ENCODE results near the gene MLLT3. TPM values are rescaled to one million over a fixed set of nuclear protein-coding genes. Genes with fewer than 3 reads are reported as not detected.

MLLT3 gene
- total and polyA plus RNA-seq, 2 donors (not counting 1 experiment from before 2014, with no cell fraction given) = 37.3 to 43.8 TPM

DNA sequence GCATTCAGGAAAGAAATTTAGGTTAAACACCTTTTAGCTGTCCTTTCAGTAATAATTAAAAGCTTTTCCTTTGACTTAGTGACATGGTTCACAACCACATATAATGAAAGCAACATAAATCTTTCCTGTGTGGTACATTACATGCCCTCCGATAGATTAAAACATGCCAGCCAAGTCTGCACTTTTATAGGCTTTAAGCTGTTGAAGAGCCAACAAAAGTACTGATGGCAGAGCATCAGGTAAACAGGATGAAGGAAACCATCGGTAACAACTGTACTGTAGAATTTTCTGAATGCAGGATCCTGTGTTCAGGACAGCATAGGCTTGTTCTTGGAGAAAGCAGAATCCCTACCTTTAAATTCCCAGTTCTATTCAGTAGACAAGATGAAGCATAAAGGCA lies 226.6 kb downstream of the MLLT3 start:
- DNase-seq (ENCODE audit: low read depth in 2 of 2) = no peak
- Histone ChIP-seq H3K27ac (ENCODE audit: insufficient read depth, low read length) (no peak overlapping the region), H4K20me1 (ENCODE audit: control insufficient read depth, extremely low read depth, insufficient read depth, low read length) (no peaks in the 10 kb centered on the region), H3K4me3 (replicated peaks in 1 of 4; ENCODE audit: control extremely low read depth in 1 of 4, insufficient read depth in 1 of 4, low read depth in 3 of 4, low read length in 4 of 4) (no peak overlapping the region), H3K36me3 (ENCODE audit: control insufficient read depth, insufficient read depth, low read length) (no peaks in the 10 kb centered on the region), H3K4me1 (ENCODE audit: control insufficient read depth, extremely low read depth, insufficient read depth, low read length) (no peaks in the 10 kb centered on the region), H3K9me3 (ENCODE audit: control insufficient read depth, insufficient read depth, low read depth, low read length) (no peaks in the 10 kb centered on the region), H3K27me3 (ENCODE audit: control insufficient read depth, insufficient read depth, low read length) (no peaks in the 10 kb centered on the region), H2AFZ (ENCODE audit: low read length) (no peak overlapping the region), H3K79me2 (ENCODE audit: control insufficient read depth, insufficient read depth, low read length) (no peaks in the 10 kb centered on the region), H3K9ac (ENCODE audit: insufficient read depth, low read length) (no peak overlapping the region), H3K4me2 (ENCODE audit: extremely low read depth, insufficient read depth, low read length) (no peak overlapping the region)
- TF ChIP-seq, protein P1, sequence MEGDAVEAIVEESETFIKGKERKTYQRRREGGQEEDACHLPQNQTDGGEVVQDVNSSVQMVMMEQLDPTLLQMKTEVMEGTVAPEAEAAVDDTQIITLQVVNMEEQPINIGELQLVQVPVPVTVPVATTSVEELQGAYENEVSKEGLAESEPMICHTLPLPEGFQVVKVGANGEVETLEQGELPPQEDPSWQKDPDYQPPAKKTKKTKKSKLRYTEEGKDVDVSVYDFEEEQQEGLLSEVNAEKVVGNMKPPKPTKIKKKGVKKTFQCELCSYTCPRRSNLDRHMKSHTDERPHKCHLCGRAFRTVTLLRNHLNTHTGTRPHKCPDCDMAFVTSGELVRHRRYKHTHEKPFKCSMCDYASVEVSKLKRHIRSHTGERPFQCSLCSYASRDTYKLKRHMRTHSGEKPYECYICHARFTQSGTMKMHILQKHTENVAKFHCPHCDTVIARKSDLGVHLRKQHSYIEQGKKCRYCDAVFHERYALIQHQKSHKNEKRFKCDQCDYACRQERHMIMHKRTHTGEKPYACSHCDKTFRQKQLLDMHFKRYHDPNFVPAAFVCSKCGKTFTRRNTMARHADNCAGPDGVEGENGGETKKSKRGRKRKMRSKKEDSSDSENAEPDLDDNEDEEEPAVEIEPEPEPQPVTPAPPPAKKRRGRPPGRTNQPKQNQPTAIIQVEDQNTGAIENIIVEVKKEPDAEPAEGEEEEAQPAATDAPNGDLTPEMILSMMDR (conservative IDR thresholded peaks at IDR 0.05 in 1 of 2, IDR thresholded peaks at IDR 0.05 in 1 of 2; ENCODE audit: low read depth in 1 of 2, low read length in 2 of 2) = no peak
- no peak for TF ChIP-seq EZH2 (IDR thresholded peaks at IDR 0.05; ENCODE audit: low read length, missing control alignments)

GRCh38 chr9:20394969-20395368 lies 227.3 kb downstream of the MLLT3 start:
- H2AFZ ChIP-seq (ENCODE audit: low read length) = no peak overlapping the region
- no peak for DNase-seq (ENCODE audit: low read depth in 2 of 2)
- H3K4me3 ChIP-seq (replicated peaks in 1 of 4; ENCODE audit: control extremely low read depth in 1 of 4, insufficient read depth in 1 of 4, low read depth in 3 of 4, low read length in 4 of 4) = no peak overlapping the region
- no peak overlapping the region for H3K9ac ChIP-seq (ENCODE audit: insufficient read depth, low read length)
- H3K27ac ChIP-seq (ENCODE audit: insufficient read depth, low read length) = no peak overlapping the region
- no peak overlapping the region for H3K4me2 ChIP-seq (ENCODE audit: extremely low read depth, insufficient read depth, low read length)
- H3K36me3 ChIP-seq (ENCODE audit: control insufficient read depth, insufficient read depth, low read length) = no peaks in the 10 kb centered on the region
- no peaks in the 10 kb centered on the region for H3K79me2 ChIP-seq (ENCODE audit: control insufficient read depth, insufficient read depth, low read length)
- H3K27me3 ChIP-seq (ENCODE audit: control insufficient read depth, insufficient read depth, low read length) = no peaks in the 10 kb centered on the region
- H3K9me3 ChIP-seq (ENCODE audit: control insufficient read depth, insufficient read depth, low read depth, low read length) = no peaks in the 10 kb centered on the region
- no peaks in the 10 kb centered on the region for H3K4me1 ChIP-seq (ENCODE audit: control insufficient read depth, extremely low read depth, insufficient read depth, low read length)
- no peaks in the 10 kb centered on the region for H4K20me1 ChIP-seq (ENCODE audit: control insufficient read depth, extremely low read depth, insufficient read depth, low read length)
- TF ChIP-seq EZH2 (IDR thresholded peaks at IDR 0.05; ENCODE audit: low read length, missing control alignments) = no peak
- TF ChIP-seq, protein P1 (conservative IDR thresholded peaks at IDR 0.05 in 1 of 2, IDR thresholded peaks at IDR 0.05 in 1 of 2; ENCODE audit: low read depth in 1 of 2, low read length in 2 of 2) = no peak

- DNase-seq (ENCODE audit: low read depth in 2 of 2) = no peak
- no peaks in the 10 kb centered on the region for H3K27me3 ChIP-seq (ENCODE audit: control insufficient read depth, insufficient read depth, low read length)
- H3K4me2 ChIP-seq (ENCODE audit: extremely low read depth, insufficient read depth, low read length) = no peak overlapping the region
- no peaks in the 10 kb centered on the region for H3K4me1 ChIP-seq (ENCODE audit: control insufficient read depth, extremely low read depth, insufficient read depth, low read length)
- no peak for TF ChIP-seq EZH2 (IDR thresholded peaks at IDR 0.05; ENCODE audit: low read length, missing control alignments)
- H2AFZ ChIP-seq (ENCODE audit: low read length) = no peak overlapping the region
- H3K36me3 ChIP-seq (ENCODE audit: control insufficient read depth, insufficient read depth, low read length) = no peaks in the 10 kb centered on the region
- H3K79me2 ChIP-seq (ENCODE audit: control insufficient read depth, insufficient read depth, low read length) = no peaks in the 10 kb centered on the region
- H3K9me3 ChIP-seq (ENCODE audit: control insufficient read depth, insufficient read depth, low read depth, low read length) = no peaks in the 10 kb centered on the region
- no peak overlapping the region for H3K9ac ChIP-seq (ENCODE audit: insufficient read depth, low read length)
- no peak overlapping the region for H3K4me3 ChIP-seq (replicated peaks in 1 of 4; ENCODE audit: control extremely low read depth in 1 of 4, insufficient read depth in 1 of 4, low read depth in 3 of 4, low read length in 4 of 4)
- no peak overlapping the region for H3K27ac ChIP-seq (ENCODE audit: insufficient read depth, low read length)
- no peaks in the 10 kb centered on the region for H4K20me1 ChIP-seq (ENCODE audit: control insufficient read depth, extremely low read depth, insufficient read depth, low read length)
Observed at GRCh38 chr9:20391208-20391607, 231.1 kb downstream of the MLLT3 start.
